ENCODE measurements around the gene ZGPAT. TPM values are rescaled to one million over a fixed set of nuclear protein-coding genes. Genes with fewer than 3 reads are reported as not detected.

ZGPAT gene
- total RNA-seq, 2 donors from 2014 or later, result 32.6 to 41.1 TPM

- DNase-seq (ENCODE audit: low spot score) (no peak), ATAC-seq (ENCODE audit: insufficient number of reproducible peaks, low FRiP score, low read depth) (no peak)
- H3K4me3 ChIP-seq, result no peak overlapping the region
- no peaks in the 10 kb centered on the region for H3K27me3 ChIP-seq (replicated peaks; ENCODE audit: insufficient read depth)
- no peak for TF ChIP-seq CTCF (IDR thresholded peaks at IDR 0.05)
- peaks cover 7% of the 10 kb centered on the region for H3K36me3 ChIP-seq
- H3K4me1 ChIP-seq (ENCODE audit: control insufficient read depth in 1 of 2, low read depth in 2 of 2), result no peaks in the 10 kb centered on the region
- H3K9me3 ChIP-seq, result no peaks in the 10 kb centered on the region
- no peak overlapping the region for H3K27ac ChIP-seq
Observed at GRCh38 chr20:63673951-63674350, 33.9 kb upstream of the ZGPAT start.

DNA sequence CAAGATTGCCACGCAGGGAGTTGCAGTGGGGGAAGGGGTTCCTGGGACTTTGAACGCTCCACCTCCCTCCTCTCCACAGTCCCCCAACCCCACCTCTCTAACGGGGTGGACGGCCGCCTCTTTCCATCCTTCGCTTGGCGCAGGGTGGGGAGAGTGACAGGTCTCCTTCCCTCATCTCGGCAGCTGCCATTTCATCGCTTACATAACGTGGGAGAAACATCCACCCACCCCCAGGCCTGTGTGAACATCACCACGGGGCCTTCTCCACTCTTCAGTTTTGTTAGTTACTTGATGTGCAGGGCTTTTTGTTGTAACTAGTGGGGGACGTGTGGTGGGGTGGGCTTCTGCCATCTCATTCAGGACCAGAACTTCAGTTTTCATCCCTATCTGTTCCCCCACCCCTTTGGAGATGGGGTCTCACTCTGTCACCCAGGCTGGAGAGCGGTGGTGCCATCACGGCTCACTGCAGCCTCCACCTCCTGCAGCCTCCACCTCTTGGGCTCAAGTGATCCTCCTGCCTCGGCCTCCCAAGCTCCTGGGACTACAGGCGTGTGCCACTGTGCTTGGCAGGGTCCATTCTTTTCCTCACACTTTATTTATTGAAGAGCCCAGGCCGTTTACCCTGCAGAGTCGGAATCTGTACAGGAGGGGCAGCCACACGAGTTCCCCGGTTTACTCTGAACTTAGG is 32.0 kb upstream of the ZGPAT start:
- no peaks in the 10 kb centered on the region for H3K9me3 ChIP-seq
- no peak for DNase-seq (ENCODE audit: low spot score)
- ATAC-seq (ENCODE audit: insufficient number of reproducible peaks, low FRiP score, low read depth), result no peak
- no peak overlapping the region for H3K27ac ChIP-seq
- H3K27me3 ChIP-seq (replicated peaks; ENCODE audit: insufficient read depth), result no peaks in the 10 kb centered on the region
- peaks cover 12% of the 10 kb centered on the region for H3K36me3 ChIP-seq
- H3K4me1 ChIP-seq (ENCODE audit: control insufficient read depth in 1 of 2, low read depth in 2 of 2), result peaks cover 0 to under 1% of the 10 kb centered on the region in 2 donors
- H3K4me3 ChIP-seq, result no peak overlapping the region
- TF ChIP-seq CTCF (IDR thresholded peaks at IDR 0.05), result no peak

DNA sequence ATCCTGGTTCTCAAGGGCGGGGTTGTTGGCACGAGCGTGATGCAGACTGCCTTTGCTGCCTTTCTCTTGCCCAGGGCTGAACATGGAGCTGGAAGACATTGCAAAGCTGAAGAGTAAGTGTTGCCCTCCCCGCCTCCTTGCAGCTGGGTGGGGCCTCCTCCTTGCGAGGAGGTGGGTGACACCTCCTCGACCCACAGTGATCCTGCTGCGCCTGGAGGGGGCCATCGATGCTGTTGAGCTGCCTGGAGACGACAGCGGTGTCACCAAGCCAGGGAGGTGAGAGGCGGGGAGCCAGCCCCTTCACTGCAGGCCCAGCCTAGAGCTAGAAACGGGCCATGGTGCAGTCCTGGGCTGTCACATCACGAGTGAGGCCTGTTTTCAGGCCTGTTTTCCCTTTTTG is 29.8 kb upstream of the ZGPAT start:
- ATAC-seq (ENCODE audit: insufficient number of reproducible peaks, low FRiP score, low read depth) (no peak), DNase-seq (ENCODE audit: low spot score) (no peak)
- TF ChIP-seq CTCF (IDR thresholded peaks at IDR 0.05), result no peak
- H3K4me3 ChIP-seq, result no peak overlapping the region
- no peak overlapping the region for H3K27ac ChIP-seq
- H3K4me1 ChIP-seq (ENCODE audit: control insufficient read depth in 1 of 2, low read depth in 2 of 2), result peaks cover 12 to 22% of the 10 kb centered on the region in 2 donors
- no peaks in the 10 kb centered on the region for H3K9me3 ChIP-seq
- no peaks in the 10 kb centered on the region for H3K27me3 ChIP-seq (replicated peaks; ENCODE audit: insufficient read depth)
- H3K36me3 ChIP-seq, result peaks cover 12% of the 10 kb centered on the region

- ATAC-seq (ENCODE audit: insufficient number of reproducible peaks, low FRiP score, low read depth) (no peak), DNase-seq (ENCODE audit: low spot score) (no peak)
- H3K27ac ChIP-seq, result no peak overlapping the region
- H3K27me3 ChIP-seq (replicated peaks; ENCODE audit: insufficient read depth), result no peaks in the 10 kb centered on the region
- no peak for TF ChIP-seq CTCF (IDR thresholded peaks at IDR 0.05)
- H3K36me3 ChIP-seq, result peaks cover 11% of the 10 kb centered on the region
- H3K4me1 ChIP-seq (ENCODE audit: control insufficient read depth in 1 of 2, low read depth in 2 of 2), result peaks cover 12 to 28% of the 10 kb centered on the region in 2 donors
- H3K4me3 ChIP-seq, result no peak overlapping the region
- H3K9me3 ChIP-seq, result no peaks in the 10 kb centered on the region
Observed at GRCh38 chr20:63678667-63679465, 29.0 kb upstream of the ZGPAT start.

GRCh38 chr20:63679799-63680305 is 28.0 kb upstream of the ZGPAT start:
- H3K4me3 ChIP-seq, result no peak overlapping the region
- H3K27ac ChIP-seq, result no peak overlapping the region
- no peak for TF ChIP-seq CTCF (IDR thresholded peaks at IDR 0.05)
- H3K27me3 ChIP-seq (replicated peaks; ENCODE audit: insufficient read depth), result no peaks in the 10 kb centered on the region
- ATAC-seq (ENCODE audit: insufficient number of reproducible peaks, low FRiP score, low read depth) (no peak), DNase-seq (ENCODE audit: low spot score) (no peak)
- H3K36me3 ChIP-seq, result peaks cover 8% of the 10 kb centered on the region
- H3K4me1 ChIP-seq (ENCODE audit: control insufficient read depth in 1 of 2, low read depth in 2 of 2), result peaks cover 12 to 28% of the 10 kb centered on the region in 2 donors
- no peaks in the 10 kb centered on the region for H3K9me3 ChIP-seq
